HepG2 (cell line): ENCODE measurements around the gene MYLK3. TPM values are rescaled to one million over a fixed set of nuclear protein-coding genes. Genes with fewer than 3 reads are reported as not detected.

Experiments
- DBP ChIP-seq: sonication (generic); formaldehyde crosslinking; IDR thresholded peaks from 2 replicates; pipeline ENCODE4 v1.4.0; 2020; ENCODE audit warnings: missing genetic modification reagents; ENCODE audit errors: not compliant biosample characterization
- HIC2 ChIP-seq: sonication (generic); formaldehyde crosslinking; IDR thresholded peaks from 2 replicates; pipeline ENCODE4 v1.9.0; 2022; ENCODE audit warnings: low read depth, missing genetic modification reagents
- MED8 ChIP-seq: sonication (generic); formaldehyde crosslinking; IDR thresholded peaks from 2 replicates; pipeline ENCODE4 v1.8.1; 2023; ENCODE audit warnings: mild to moderate bottlenecking, missing genetic modification reagents; ENCODE audit not compliant: insufficient replicate concordance
- MTF1 ChIP-seq: sonication (generic); formaldehyde crosslinking; IDR thresholded peaks from 2 replicates; pipeline ENCODE4 v1.5.0; 2020; ENCODE audit warnings: missing genetic modification reagents
- NFIC ChIP-seq: IDR thresholded peaks from 2 replicates; pipeline ENCODE4 v1.6.1; 2012; ENCODE audit warnings: mild to moderate bottlenecking, low read length, inconsistent platforms
- PHF20 ChIP-seq: sonication (generic); formaldehyde crosslinking; IDR thresholded peaks from 2 replicates; pipeline ENCODE4 v1.5.0; 2020; ENCODE audit warnings: mild to moderate bottlenecking, missing genetic modification reagents
- STAT6 ChIP-seq: sonication (generic); formaldehyde crosslinking; IDR thresholded peaks from 2 replicates; pipeline ENCODE4 v1.4.0; 2020; ENCODE audit warnings: missing genetic modification reagents, mild to moderate bottlenecking, borderline replicate concordance
- ZBTB4 ChIP-seq: sonication (generic); formaldehyde crosslinking; IDR thresholded peaks from 2 replicates; pipeline ENCODE4 v1.4.0; 2020; ENCODE audit warnings: missing genetic modification reagents, mild to moderate bottlenecking, borderline replicate concordance
- ZBTB46 ChIP-seq: sonication (generic); formaldehyde crosslinking; IDR thresholded peaks from 2 replicates; pipeline ENCODE4 v1.4.0; 2020; ENCODE audit warnings: mild to moderate bottlenecking, missing genetic modification reagents, borderline replicate concordance
- ZBTB7B ChIP-seq: sonication (generic); formaldehyde crosslinking; IDR thresholded peaks from 2 replicates; pipeline ENCODE4 v1.4.0; 2020; ENCODE audit warnings: missing genetic modification reagents
- ZNF10 ChIP-seq: sonication (generic); formaldehyde crosslinking; IDR thresholded peaks from 2 replicates; pipeline ENCODE4 v1.4.0; 2020; ENCODE audit warnings: mild to moderate bottlenecking, low read depth, missing genetic modification reagents, borderline replicate concordance
- ZNF710 ChIP-seq: sonication (generic); formaldehyde crosslinking; IDR thresholded peaks from 2 replicates; pipeline ENCODE4 v1.5.0; 2020; ENCODE audit warnings: mild to moderate bottlenecking, missing genetic modification reagents, borderline replicate concordance
- ZNF775 ChIP-seq: sonication (generic); formaldehyde crosslinking; IDR thresholded peaks from 2 replicates; pipeline ENCODE4 v1.4.0; 2020; ENCODE audit warnings: missing genetic modification reagents, mild to moderate bottlenecking, moderate library complexity, borderline replicate concordance
- polyA plus RNA-seq, 8 experiments: library from polyadenylated mRNA; depleted of rRNA in 3 of 8; stranded (reverse) in 7 of 8; unstranded in 1 of 8; fragments of >200 nt; fragmentation: Illumina TruSeq in 4 of 8; extraction: Trizol in 4 of 8; gene quantifications; 2 replicates each; pipeline versions ENCODE4 v1.2.1 to v1.2.3, GENCODE V29; 2011 to 2016; ENCODE audit warnings: low read depth in 4 of 8, missing spikeins in 1 of 8, mixed read lengths in 1 of 8; ENCODE audit not compliant: insufficient read depth in 1 of 8
- total RNA-seq, 5 experiments: library from RNA; depleted of rRNA; stranded (reverse); fragments of >200 nt; fragmentation: Illumina TruSeq; extraction: Trizol; gene quantifications; 2 replicates each; pipeline ENCODE4 v1.2.3, GENCODE V29; 2016; ENCODE audit warnings: low read depth in 1 of 5

Gene MYLK3
- total and polyA plus RNA-seq, 2 of the 13 experiments (the other 11 are each of a cell fraction or from before 2014, with no cell fraction given), result 0.04 to 0.18 TPM

GRCh38 chr16:46746821-46747776 is 1.0 kb downstream of the MYLK3 start (continued):
- TF ChIP-seq ZBTB7B (no peak), ZNF775 (no peak), ZNF710 (CRISPR knock-in tag) (no peak), MTF1 (CRISPR knock-in tag) (no peak), PHF20 (CRISPR knock-in tag) (no peak; the same call in 1 of the 2 replicates), STAT6 (CRISPR knock-in tag) (no peak), NFIC (no peak), DBP (CRISPR knock-in tag) (no peak), HIC2 (CRISPR knock-in tag) (no peak), MED8 (CRISPR knock-in tag) (no peak), ZBTB46 (CRISPR knock-in tag) (no peak), ZNF10 (CRISPR knock-in tag) (no peak), ZBTB4 (CRISPR knock-in tag) (no peak)
